Measurements from ENCODE around the gene CTBP2. TPM values are rescaled to one million over a fixed set of nuclear protein-coding genes. Genes with fewer than 3 reads are reported as not detected.

CTBP2 gene
- total RNA-seq, 4 donors from 2014 or later, result 69.7 to 125 (median 84.7) TPM

GRCh38 chr10:125201108-125201524, 40.8 kb upstream of the CTBP2 start:
- WGBS, result 93% methylated on average over 3 of the region's 5 CpGs

GRCh38 chr10:125200396-125200795, 40.0 kb upstream of the CTBP2 start:
- 65% methylated on average over 3 of the region's 3 CpGs for WGBS
- no peak overlapping the region for H3K27ac ChIP-seq (replicated peaks in 1 of 4)
- TF ChIP-seq POLR2A (IDR thresholded peaks at IDR 0.05; ENCODE audit: low read depth) (no peak), CTCF (IDR thresholded peaks at IDR 0.05) (no peak), EP300 (IDR thresholded peaks at IDR 0.05) (no peak), POLR2AphosphoS5 (IDR thresholded peaks at IDR 0.05) (no peak)
- no peaks in the 10 kb centered on the region for H3K36me3 ChIP-seq
- no peak overlapping the region for H3K4me3 ChIP-seq
- H3K4me1 ChIP-seq, result no peaks in the 10 kb centered on the region
- H3K27me3 ChIP-seq, result no peaks in the 10 kb centered on the region
- DNase-seq (ENCODE audit: extremely low spot score), result no peak
- intact Hi-C loops (cut with DNase I), result no loop called here
- no peaks in the 10 kb centered on the region for H3K9me3 ChIP-seq

More at GRCh38 chr10:125201108-125201524, 40.8 kb upstream of the CTBP2 start:
- Histone ChIP-seq H3K4me1 (no peaks in the 10 kb centered on the region), H3K36me3 (no peaks in the 10 kb centered on the region), H3K4me3 (no peak overlapping the region), H3K27ac (replicated peaks in 1 of 4) (no peak overlapping the region), H3K27me3 (no peaks in the 10 kb centered on the region), H3K9me3 (no peaks in the 10 kb centered on the region)
- TF ChIP-seq CTCF (IDR thresholded peaks at IDR 0.05), result no peak
- no peak for TF ChIP-seq POLR2A (IDR thresholded peaks at IDR 0.05; ENCODE audit: low read depth)
- TF ChIP-seq POLR2AphosphoS5 (IDR thresholded peaks at IDR 0.05), result no peak
- no peak for TF ChIP-seq EP300 (IDR thresholded peaks at IDR 0.05)
- intact Hi-C loops (cut with DNase I), result no loop called here
- DNase-seq (ENCODE audit: extremely low spot score), result no peak

- no peak overlapping the region for H3K4me3 ChIP-seq
- H3K27me3 ChIP-seq, result no peaks in the 10 kb centered on the region
- H3K36me3 ChIP-seq, result no peaks in the 10 kb centered on the region
- TF ChIP-seq EP300 (IDR thresholded peaks at IDR 0.05) (no peak), CTCF (IDR thresholded peaks at IDR 0.05) (no peak), POLR2AphosphoS5 (IDR thresholded peaks at IDR 0.05) (no peak), POLR2A (IDR thresholded peaks at IDR 0.05; ENCODE audit: low read depth) (no peak)
- intact Hi-C loops (cut with DNase I), result no loop called here
- WGBS, result 75% methylated on average over 2 of the region's 2 CpGs
- no peak overlapping the region for H3K27ac ChIP-seq (replicated peaks in 1 of 4)
- no peaks in the 10 kb centered on the region for H3K4me1 ChIP-seq
- H3K9me3 ChIP-seq, result no peaks in the 10 kb centered on the region
- no peak for DNase-seq (ENCODE audit: extremely low spot score)
These were observed 38.9 kb upstream of the CTBP2 start for GRCh38 chr10:125199270-125199669.

- no peaks in the 10 kb centered on the region for H3K36me3 ChIP-seq
- no peak for DNase-seq (ENCODE audit: extremely low spot score)
- TF ChIP-seq EP300 (IDR thresholded peaks at IDR 0.05), result no peak
- no peaks in the 10 kb centered on the region for H3K27me3 ChIP-seq
- H3K4me3 ChIP-seq, result no peak overlapping the region
- no peak overlapping the region for H3K27ac ChIP-seq (replicated peaks in 1 of 4)
- no peaks in the 10 kb centered on the region for H3K4me1 ChIP-seq
- intact Hi-C loops (cut with DNase I), result no loop called here
- no peaks in the 10 kb centered on the region for H3K9me3 ChIP-seq
- 91% methylated on average over 10 of the region's 10 CpGs for WGBS
These were observed 34.5 kb upstream of the CTBP2 start for GRCh38 chr10:125194814-125195213.

- TF ChIP-seq EP300 (IDR thresholded peaks at IDR 0.05) (no peak), POLR2AphosphoS5 (IDR thresholded peaks at IDR 0.05) (no peak), POLR2A (IDR thresholded peaks at IDR 0.05; ENCODE audit: low read depth) (no peak), CTCF (IDR thresholded peaks at IDR 0.05) (no peak)
- DNase-seq (ENCODE audit: extremely low spot score), result no peak
- 85% methylated on average over 11 of the region's 11 CpGs for WGBS
These were observed 33.0 kb upstream of the CTBP2 start for GRCh38 chr10:125193306-125193877.

More at GRCh38 chr10:125193306-125193877, 33.0 kb upstream of the CTBP2 start:
- Histone ChIP-seq H3K36me3 (no peaks in the 10 kb centered on the region), H3K27me3 (peaks cover 0 to 4% (median 0%) of the 10 kb centered on the region in 4 donors), H3K9me3 (no peaks in the 10 kb centered on the region), H3K27ac (replicated peaks in 1 of 4) (no peak overlapping the region), H3K4me1 (no peaks in the 10 kb centered on the region), H3K4me3 (no peak overlapping the region)
- intact Hi-C loops (cut with DNase I), result no loop called here
